Large intestine (tissue), 3 donors: Measurements from ENCODE around the gene TLCD5. TPM values are rescaled to one million over a fixed set of nuclear protein-coding genes. Genes with fewer than 3 reads are reported as not detected.

ENCODE experiments used
- DNase-seq, 2 donors: peaks; one replicate each; pipeline versions ENCODE4 v3.0.0 to v3.0.0-alpha.2; 2013
- H3K27ac ChIP-seq: one replicate; pipeline ENCODE4 v1.5.1; 2013; ENCODE audit warnings: low read length
- H3K27me3 ChIP-seq: 2 replicates; pipeline ENCODE4 v1.6.1; 2013; ENCODE audit warnings: low read length; ENCODE audit not compliant: control insufficient read depth, insufficient read depth
- H3K36me3 ChIP-seq: 2 replicates; pipeline ENCODE4 v1.6.1; 2013; ENCODE audit warnings: low read length; ENCODE audit not compliant: control insufficient read depth, insufficient read depth
- H3K4me1 ChIP-seq: one replicate; pipeline ENCODE4 v1.6.1; 2013; ENCODE audit warnings: low read length; ENCODE audit not compliant: control insufficient read depth, insufficient read depth
- H3K4me3 ChIP-seq: one replicate; pipeline ENCODE4 v1.5.1; 2013; ENCODE audit warnings: low read length
- H3K9me3 ChIP-seq: one replicate; pipeline ENCODE4 v1.6.1; 2013; ENCODE audit warnings: mild to moderate bottlenecking, low read depth, low read length, moderate library complexity; ENCODE audit not compliant: control insufficient read depth
- WGBS: methylation state at CpG from one replicate; pipeline ENCODE4 v1.1.5; 2013; ENCODE audit warnings: low lambda C conversion rate; ENCODE audit not compliant: insufficient coverage; 5-methylcytosine and 5-hydroxymethylcytosine counted together
- polyA plus RNA-seq: library from polyadenylated mRNA; unstranded; fragments of 120-200 nt; gene quantifications from one replicate; pipeline ENCODE4 v1.2.1, GENCODE V29; 2013

The TLCD5 gene
- polyA plus RNA-seq, 1 donor: 5.4 TPM

DNA sequence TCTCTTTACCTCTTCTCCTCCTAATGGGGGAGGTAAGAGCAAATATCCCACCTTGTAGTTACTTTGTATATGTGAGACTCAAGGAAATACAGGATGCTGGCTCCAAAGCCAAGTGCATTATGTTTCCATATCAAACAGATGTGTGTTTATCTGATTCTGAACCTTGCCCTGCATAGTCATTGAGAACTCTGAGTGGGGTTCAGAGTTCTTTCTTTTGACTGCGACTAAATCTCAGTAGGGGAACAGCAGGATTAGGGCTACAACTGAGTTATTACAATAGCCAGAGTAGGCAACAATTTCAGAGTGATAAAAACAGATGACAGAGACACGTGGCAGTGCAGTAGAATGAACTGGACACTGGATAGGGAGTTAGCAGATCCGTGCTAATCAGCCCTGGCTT, 34.1 kb upstream of the TLCD5 start:
- H3K27ac ChIP-seq: no peak overlapping the region
- H3K4me3 ChIP-seq: no peak overlapping the region
- H3K9me3 ChIP-seq: no peaks in the 10 kb centered on the region
- no peaks in the 10 kb centered on the region for H3K27me3 ChIP-seq
- peaks cover 8% of the 10 kb centered on the region for H3K4me1 ChIP-seq
- 0% methylated on average over 1 of the region's 3 CpGs for WGBS
- H3K36me3 ChIP-seq: no peaks in the 10 kb centered on the region
- DNase-seq: peak in 1 of 2 donors; percentile 55

GRCh38 chr11:120293038-120293800, 31.9 kb upstream of the TLCD5 start:
- Histone ChIP-seq H3K36me3 (no peaks in the 10 kb centered on the region), H3K27me3 (no peaks in the 10 kb centered on the region), H3K27ac (no peak overlapping the region), H3K4me1 (peaks cover 8% of the 10 kb centered on the region), H3K9me3 (no peaks in the 10 kb centered on the region), H3K4me3 (no peak overlapping the region)
- peak in 1 of 2 donors; percentile 28 for DNase-seq
- WGBS: no CpG with 5 or more reads among the region's 5 CpGs

DNA sequence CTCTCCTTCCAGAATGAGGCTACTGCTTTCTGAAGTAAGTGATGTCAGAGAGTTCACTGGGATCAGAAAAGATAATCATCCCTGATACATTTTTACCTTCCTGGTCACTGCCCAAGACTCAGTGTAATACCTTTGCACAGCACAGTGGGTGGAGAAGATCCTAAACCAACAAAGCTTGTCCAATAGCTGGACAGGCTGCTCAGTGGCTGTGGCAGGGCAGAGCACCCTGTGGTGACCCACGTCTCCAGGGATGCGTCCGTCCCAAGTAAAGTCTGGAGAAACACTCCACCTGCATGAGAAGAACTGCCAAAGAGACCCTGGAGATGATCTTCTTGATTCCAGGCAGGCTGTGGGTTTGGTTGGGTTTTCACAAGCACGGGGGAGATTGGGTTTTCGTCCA, 31.0 kb upstream of the TLCD5 start:
- no peak for DNase-seq
- Histone ChIP-seq H3K9me3 (no peaks in the 10 kb centered on the region), H3K4me3 (no peak overlapping the region), H3K4me1 (peaks cover 8% of the 10 kb centered on the region), H3K27me3 (no peaks in the 10 kb centered on the region), H3K27ac (no peak overlapping the region), H3K36me3 (no peaks in the 10 kb centered on the region)
- WGBS: no CpG with 5 or more reads among the region's 5 CpGs

DNA sequence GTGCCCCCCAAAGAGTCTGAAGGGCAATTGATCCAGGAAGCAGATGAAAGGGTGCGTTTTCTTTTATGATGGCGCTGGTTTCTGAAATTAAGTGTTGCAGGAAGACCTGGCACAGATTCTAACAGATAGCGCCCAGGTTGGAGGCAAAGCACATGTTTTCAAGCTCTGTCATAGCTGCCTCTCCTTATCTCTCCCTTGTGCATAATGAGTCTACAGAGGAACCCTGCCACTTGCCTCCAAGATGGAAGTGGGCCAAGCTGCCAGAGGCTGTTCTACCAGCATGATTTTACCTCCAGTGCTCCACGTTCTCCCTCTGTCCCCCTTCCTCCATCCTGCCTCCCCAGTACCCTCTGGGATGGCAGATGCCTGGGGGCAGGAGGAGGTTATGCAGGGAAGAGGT, 30.0 kb upstream of the TLCD5 start:
- H3K4me1 ChIP-seq: peaks cover 11% of the 10 kb centered on the region
- H3K27ac ChIP-seq: peak overlapping the region; percentile 42
- no CpG with 5 or more reads among the region's 4 CpGs for WGBS
- H3K27me3 ChIP-seq: no peaks in the 10 kb centered on the region
- no peaks in the 10 kb centered on the region for H3K9me3 ChIP-seq
- no peaks in the 10 kb centered on the region for H3K36me3 ChIP-seq
- H3K4me3 ChIP-seq: no peak overlapping the region
- peak; percentile 42 to 74 for DNase-seq

DNA sequence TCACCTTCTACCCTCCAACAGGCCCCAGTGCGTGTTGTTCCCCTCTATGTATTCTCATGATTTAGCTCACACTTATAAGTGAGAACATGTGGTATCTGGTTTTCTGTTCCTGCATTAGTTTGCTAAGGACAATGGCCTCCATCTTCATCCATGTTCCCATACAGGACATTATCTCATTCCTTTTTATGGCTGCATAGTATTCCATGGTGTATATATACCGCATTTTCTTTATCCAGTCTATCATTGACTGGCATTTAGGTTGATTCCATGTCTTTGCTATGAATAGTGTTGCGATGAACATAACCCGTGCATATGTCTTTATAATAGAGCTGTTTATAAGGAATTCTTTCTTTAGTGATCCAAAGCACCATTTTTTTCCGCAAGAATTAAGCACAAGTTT, 28.5 kb upstream of the TLCD5 start:
- WGBS: 100% methylated on average over 1 of the region's 5 CpGs

GRCh38 chr11:120298461-120298860, 26.6 kb upstream of the TLCD5 start:
- no peaks in the 10 kb centered on the region for H3K27me3 ChIP-seq
- H3K36me3 ChIP-seq: no peaks in the 10 kb centered on the region
- no CpG with 5 or more reads among the region's 5 CpGs for WGBS
- no peak overlapping the region for H3K4me3 ChIP-seq
- DNase-seq: no peak
- H3K27ac ChIP-seq: no peak overlapping the region
- peaks cover 13% of the 10 kb centered on the region for H3K4me1 ChIP-seq
- H3K9me3 ChIP-seq: no peaks in the 10 kb centered on the region

More for the DNA sequence above, 28.5 kb upstream of the TLCD5 start:
- H3K4me1 ChIP-seq: peaks cover 11% of the 10 kb centered on the region
- no peaks in the 10 kb centered on the region for H3K36me3 ChIP-seq
- no peaks in the 10 kb centered on the region for H3K9me3 ChIP-seq
- H3K4me3 ChIP-seq: no peak overlapping the region
- H3K27me3 ChIP-seq: no peaks in the 10 kb centered on the region
- H3K27ac ChIP-seq: no peak overlapping the region
- no peak for DNase-seq

DNA sequence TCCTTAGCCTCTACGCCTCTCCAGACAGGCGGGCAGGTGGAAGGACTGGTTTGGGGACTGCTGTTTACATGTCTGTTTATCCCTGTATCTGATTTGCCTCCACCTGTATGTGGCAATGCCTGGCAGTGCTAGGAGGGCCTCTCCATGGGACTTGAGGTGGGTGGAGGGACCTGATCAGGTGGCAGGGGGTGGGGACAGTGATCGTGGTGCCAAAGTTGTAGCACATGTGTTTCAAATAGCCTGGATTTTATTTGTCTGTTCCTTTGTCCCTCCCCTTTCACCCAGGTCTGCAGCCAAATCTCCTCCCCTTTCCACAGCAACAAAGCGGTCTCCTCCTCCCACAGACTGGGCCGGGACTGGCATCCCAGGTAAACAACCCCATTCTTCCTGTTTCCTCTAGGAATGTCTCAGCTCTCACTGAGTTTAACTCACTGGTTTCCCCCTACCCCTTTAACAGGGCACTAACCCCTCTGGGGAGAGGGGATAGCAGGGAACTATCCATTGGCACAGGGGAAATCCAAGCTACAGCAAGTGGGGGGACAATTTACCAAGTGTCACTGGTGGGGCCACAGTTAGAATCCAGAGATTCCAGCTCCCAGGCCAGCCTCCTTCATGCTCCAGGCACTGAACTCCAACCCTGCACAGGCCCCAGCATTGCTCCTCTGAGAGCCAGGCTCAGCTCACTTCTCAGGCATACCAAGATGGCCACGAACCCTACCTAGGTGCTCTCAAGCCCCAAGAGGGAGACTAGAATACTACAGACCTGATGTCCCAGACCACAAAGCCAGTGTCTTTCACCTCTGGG, 22.9 kb upstream of the TLCD5 start:
- H3K27me3 ChIP-seq: no peaks in the 10 kb centered on the region
- DNase-seq: peak; percentile 24 to 57
- peaks cover 7% of the 10 kb centered on the region for H3K4me1 ChIP-seq
- no peak overlapping the region for H3K27ac ChIP-seq
- WGBS: no CpG with 5 or more reads among the region's 6 CpGs
- H3K9me3 ChIP-seq: no peaks in the 10 kb centered on the region
- H3K36me3 ChIP-seq: no peaks in the 10 kb centered on the region
- no peak overlapping the region for H3K4me3 ChIP-seq

GRCh38 chr11:120303004-120303637, 22.0 kb upstream of the TLCD5 start:
- DNase-seq: peak in 1 of 2 donors; percentile 80
- H3K27ac ChIP-seq: no peak overlapping the region

DNA sequence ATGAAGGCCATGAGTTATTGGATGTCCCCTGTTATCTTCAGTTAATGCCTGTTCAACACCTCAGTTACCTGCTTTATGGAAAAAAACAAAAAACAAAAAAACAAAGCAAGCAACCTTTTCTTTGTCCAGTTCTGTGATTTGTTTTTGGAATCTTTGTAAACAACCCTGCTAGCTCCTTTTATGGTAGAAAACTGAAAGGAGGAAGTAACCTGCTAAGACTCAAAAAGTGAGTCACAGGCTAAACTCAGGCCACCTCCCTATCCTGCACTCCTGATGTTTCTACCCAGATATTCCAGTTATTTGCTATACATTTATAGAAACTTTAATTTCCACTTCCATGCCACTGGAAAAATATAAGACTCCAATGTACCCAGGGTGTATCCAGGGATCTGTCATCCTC, 20.6 kb upstream of the TLCD5 start:
- no peak overlapping the region for H3K27ac ChIP-seq
- no peak for DNase-seq

More at GRCh38 chr11:120303004-120303637, 22.0 kb upstream of the TLCD5 start:
- WGBS: no CpG with 5 or more reads among the region's 3 CpGs
- Histone ChIP-seq H3K27me3 (no peaks in the 10 kb centered on the region), H3K9me3 (no peaks in the 10 kb centered on the region), H3K4me1 (peaks cover 7% of the 10 kb centered on the region), H3K36me3 (no peaks in the 10 kb centered on the region), H3K4me3 (no peak overlapping the region)

GRCh38 chr11:120305286-120305685, 19.8 kb upstream of the TLCD5 start:
- no peak overlapping the region for H3K4me3 ChIP-seq
- DNase-seq: no peak
- no peak overlapping the region for H3K27ac ChIP-seq

More for the DNA sequence above, 20.6 kb upstream of the TLCD5 start:
- H3K9me3 ChIP-seq: no peaks in the 10 kb centered on the region
- peaks cover 7% of the 10 kb centered on the region for H3K4me1 ChIP-seq
- H3K36me3 ChIP-seq: no peaks in the 10 kb centered on the region
- H3K4me3 ChIP-seq: no peak overlapping the region
- H3K27me3 ChIP-seq: no peaks in the 10 kb centered on the region

More at GRCh38 chr11:120305286-120305685, 19.8 kb upstream of the TLCD5 start:
- WGBS: 70% methylated on average over 3 of the region's 12 CpGs
- H3K36me3 ChIP-seq: no peaks in the 10 kb centered on the region
- H3K9me3 ChIP-seq: no peaks in the 10 kb centered on the region
- peaks cover 5% of the 10 kb centered on the region for H3K4me1 ChIP-seq
- H3K27me3 ChIP-seq: no peaks in the 10 kb centered on the region
